ENCODE data around the gene FBXO5.

DNA sequence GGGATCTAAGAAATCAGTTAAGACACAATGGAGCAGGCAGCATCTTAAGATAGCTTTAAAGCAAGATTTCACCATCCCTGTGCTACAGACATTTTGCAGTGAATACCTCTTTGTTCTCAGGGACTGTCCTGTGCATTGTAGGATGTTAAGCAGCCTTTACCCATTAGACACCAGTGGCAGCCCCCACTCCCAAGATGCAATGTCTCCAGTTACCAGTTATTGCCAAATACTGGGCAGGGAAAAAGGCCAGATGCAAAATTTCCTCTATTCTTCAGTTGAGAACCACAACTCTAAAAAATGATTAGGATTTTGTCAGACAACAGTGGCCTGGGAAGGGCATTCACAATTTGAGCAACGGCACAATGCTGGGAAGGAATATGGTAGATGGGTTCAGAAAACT, 6.1 kb downstream of the FBXO5 start:
- no peak for TF ChIP-seq POLR2A (IDR thresholded peaks at IDR 0.05)
- TF ChIP-seq CTCF (IDR thresholded peaks at IDR 0.05) = no peak

Data from transverse colon (tissue), 3 donors.